AG09309 (cell line): ENCODE measurements around the gene UNC45A.

Experiments
- DNase-seq: peaks from one replicate; pipeline ENCODE4 v3.0.0-alpha.2; 2010; ENCODE audit warnings: low read depth
- H3K4me3 ChIP-seq: 2 replicates; pipeline ENCODE4 v1.5.1; 2011; ENCODE audit warnings: mild to moderate bottlenecking, low read depth, low read length, moderate library complexity; ENCODE audit not compliant: control insufficient read depth
- TF ChIP-seq, protein P1 (sequence below): IDR thresholded peaks from 2 replicates; pipeline ENCODE4 v1.5.1; 2011; ENCODE audit warnings: mild to moderate bottlenecking, low read depth, low read length, inconsistent platforms; ENCODE audit not compliant: insufficient read depth, control insufficient read depth; ENCODE audit errors: missing control alignments

UNC45A gene

DNA sequence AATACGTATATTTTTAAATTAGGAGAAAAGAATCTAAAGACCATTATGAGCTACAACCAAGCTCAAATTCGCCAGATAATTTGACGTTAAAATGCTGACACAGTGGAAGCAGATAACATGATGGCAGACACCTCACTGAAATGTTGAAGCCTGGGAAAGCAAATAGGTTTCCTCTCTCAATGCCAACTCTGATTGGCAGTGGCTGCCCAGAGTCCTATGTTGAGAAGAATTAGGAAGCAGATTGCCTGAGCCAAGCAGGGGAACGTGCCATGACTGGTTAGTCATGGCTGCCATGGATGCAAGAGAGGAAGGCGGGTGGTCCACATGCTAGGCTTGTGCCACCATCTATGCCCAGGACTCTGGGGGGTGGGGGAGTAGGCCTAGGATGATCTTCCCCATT lies 3.2 kb downstream of the UNC45A start:
- DNase-seq: no peak
- TF ChIP-seq, protein P1, sequence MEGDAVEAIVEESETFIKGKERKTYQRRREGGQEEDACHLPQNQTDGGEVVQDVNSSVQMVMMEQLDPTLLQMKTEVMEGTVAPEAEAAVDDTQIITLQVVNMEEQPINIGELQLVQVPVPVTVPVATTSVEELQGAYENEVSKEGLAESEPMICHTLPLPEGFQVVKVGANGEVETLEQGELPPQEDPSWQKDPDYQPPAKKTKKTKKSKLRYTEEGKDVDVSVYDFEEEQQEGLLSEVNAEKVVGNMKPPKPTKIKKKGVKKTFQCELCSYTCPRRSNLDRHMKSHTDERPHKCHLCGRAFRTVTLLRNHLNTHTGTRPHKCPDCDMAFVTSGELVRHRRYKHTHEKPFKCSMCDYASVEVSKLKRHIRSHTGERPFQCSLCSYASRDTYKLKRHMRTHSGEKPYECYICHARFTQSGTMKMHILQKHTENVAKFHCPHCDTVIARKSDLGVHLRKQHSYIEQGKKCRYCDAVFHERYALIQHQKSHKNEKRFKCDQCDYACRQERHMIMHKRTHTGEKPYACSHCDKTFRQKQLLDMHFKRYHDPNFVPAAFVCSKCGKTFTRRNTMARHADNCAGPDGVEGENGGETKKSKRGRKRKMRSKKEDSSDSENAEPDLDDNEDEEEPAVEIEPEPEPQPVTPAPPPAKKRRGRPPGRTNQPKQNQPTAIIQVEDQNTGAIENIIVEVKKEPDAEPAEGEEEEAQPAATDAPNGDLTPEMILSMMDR: no peak
- H3K4me3 ChIP-seq: no peak overlapping the region

DNA sequence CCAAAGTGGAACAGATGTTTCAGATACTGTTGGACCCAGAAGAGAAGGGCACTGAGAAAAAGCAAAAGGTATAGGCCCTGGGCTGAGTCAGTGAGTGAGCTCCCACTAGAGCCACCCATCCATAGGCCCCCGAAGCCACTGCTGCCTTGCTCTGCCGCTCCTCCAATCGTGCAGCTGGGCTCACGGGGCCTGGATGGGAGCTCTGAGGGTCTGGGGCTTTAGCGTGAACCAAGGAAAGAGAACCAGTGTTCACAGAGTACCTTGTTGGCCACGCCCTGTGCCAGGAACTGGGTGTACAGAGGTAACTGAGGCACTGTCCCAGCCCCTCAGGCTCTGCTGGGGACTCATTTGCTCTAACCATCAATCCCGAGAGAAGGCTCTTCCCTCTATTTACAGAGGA lies 4.7 kb downstream of the UNC45A start:
- TF ChIP-seq, protein P1: no peak
- DNase-seq: no peak
- no peak overlapping the region for H3K4me3 ChIP-seq

DNA sequence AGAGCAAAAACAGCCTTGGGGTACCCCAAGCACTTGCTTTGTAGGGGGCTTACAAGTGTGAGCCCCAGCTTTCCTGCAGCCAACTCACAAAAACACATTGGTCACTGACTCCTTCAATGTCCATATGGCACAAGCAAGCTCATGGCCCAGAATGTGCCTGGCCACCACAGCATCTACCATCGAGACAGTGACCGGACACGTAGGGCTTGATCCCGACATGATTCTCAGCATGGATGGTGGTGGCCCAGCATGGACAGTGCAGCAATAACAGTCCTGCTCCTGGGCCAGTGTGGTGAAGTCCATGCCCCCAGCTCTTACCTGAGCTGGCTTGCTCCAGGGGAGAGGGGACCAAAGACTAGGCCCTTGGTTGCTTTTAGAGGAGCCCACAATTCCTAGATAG lies 6.0 kb downstream of the UNC45A start:
- no peak for DNase-seq
- no peak overlapping the region for H3K4me3 ChIP-seq
- TF ChIP-seq, protein P1: no peak

DNA sequence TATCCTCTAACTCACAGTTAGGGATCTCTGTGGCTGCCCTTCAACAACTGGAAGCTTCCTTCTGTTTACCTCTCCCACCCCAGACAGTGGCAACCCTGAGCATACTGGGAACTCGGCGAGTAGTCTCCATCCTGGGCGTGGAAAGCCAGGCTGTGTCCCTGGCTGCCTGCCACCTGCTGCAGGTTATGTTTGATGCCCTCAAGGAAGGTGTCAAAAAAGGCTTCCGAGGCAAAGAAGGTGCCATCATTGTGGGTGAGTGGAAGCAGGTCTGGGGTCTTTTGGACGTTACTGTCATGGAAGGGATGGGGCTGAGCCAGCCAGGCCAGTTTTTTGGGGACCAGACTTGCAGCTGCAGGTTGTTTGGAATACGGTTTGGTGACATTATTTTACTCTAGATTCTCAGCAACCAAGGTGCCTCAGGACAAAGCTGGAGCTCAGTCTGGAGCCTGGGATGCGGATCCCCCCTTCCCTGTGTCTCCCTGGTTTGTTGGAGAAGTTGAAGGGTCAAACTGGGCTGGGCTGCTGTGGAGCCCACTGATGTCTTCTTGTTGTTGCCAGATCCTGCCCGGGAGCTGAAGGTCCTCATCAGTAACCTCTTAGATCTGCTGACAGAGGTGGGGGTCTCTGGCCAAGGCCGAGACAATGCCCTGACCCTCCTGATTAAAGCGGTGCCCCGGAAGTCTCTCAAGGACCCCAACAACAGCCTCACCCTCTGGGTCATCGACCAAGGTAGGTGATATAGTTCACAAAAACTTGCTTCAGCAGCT lies 7.5 kb downstream of the UNC45A start:
- TF ChIP-seq, protein P1: no peak
- DNase-seq: no peak
- no peak overlapping the region for H3K4me3 ChIP-seq

DNA sequence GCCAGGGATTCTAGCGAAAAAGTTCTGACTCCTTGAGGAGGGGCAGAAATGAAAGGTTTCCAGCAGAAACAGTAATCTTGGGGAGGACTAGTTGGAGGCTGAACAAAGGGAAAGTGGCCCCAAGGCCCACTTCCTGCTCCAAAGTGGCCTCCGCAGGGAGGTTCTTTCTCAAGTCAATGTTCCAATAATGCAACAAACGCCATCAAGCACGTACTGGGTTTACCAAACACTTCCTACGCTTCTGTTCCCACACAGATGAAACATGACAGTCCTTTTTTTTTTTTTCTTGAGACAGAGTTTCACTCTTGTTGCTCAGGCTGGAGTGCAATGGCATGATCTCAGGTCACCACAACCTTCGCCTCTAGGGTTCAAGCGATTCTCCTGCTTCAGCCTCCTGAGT lies 10.0 kb downstream of the UNC45A start:
- DNase-seq: no peak
- H3K4me3 ChIP-seq: no peak overlapping the region
- TF ChIP-seq, protein P1: no peak

DNA sequence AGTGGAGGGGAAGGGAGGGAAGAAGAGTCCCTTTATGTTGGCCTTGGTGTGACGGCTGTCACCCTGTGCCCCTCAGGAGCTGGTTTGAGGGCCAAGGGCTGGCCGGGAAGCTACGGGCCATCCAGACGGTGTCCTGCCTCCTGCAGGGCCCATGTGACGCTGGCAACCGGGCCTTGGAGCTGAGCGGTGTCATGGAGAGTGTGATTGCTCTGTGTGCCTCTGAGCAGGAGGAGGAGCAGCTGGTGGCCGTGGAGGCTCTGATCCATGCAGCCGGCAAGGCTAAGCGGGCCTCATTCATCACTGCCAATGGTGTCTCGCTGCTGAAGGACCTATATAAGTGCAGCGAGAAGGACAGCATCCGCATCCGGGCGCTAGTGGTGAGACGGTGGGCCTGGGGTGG lies 11.5 kb downstream of the UNC45A start:
- TF ChIP-seq, protein P1: no peak
- H3K4me3 ChIP-seq: no peak overlapping the region
- DNase-seq: no peak
